Kidney (tissue), 14 donors: ENCODE data around the gene HOXB1. TPM values are rescaled to one million over a fixed set of nuclear protein-coding genes. Genes with fewer than 3 reads are reported as not detected.

ENCODE experiments used
- DNase-seq, 5 donors: peaks; one replicate each; pipeline ENCODE4 v3.0.0-alpha.2; 2013 to 2020
- FAIRE-seq: peaks from 2 replicates; lab custom pipeline; 2012; peaks lifted over from hg19 to GRCh38; lab: Jason Lieb, UNC
- H3K27ac ChIP-seq, 2 donors: one replicate each; pipeline ENCODE4 v1.7.0; 2013; ENCODE audit warnings: low read depth in 2 of 2, low read length in 2 of 2, inconsistent platforms in 1 of 2
- H3K27me3 ChIP-seq: one replicate; pipeline ENCODE4 v1.7.1; 2013; ENCODE audit warnings: low read length, inconsistent platforms; ENCODE audit not compliant: control insufficient read depth, insufficient read depth
- H3K36me3 ChIP-seq, 3 donors: one replicate each; pipeline versions ENCODE4 v1.7.0 to v1.7.1; 2013; ENCODE audit warnings: low read length in 3 of 3, control low read depth in 1 of 3, inconsistent platforms in 1 of 3; ENCODE audit not compliant: insufficient read depth in 3 of 3, control insufficient read depth in 2 of 3
- H3K4me1 ChIP-seq, 3 donors: one replicate each; pipeline versions ENCODE4 v1.7.0 to v1.7.1; 2013; ENCODE audit warnings: low read length in 3 of 3, inconsistent platforms in 1 of 3, low read depth in 1 of 3; ENCODE audit not compliant: control insufficient read depth in 2 of 3, insufficient read depth in 2 of 3
- H3K4me3 ChIP-seq, 3 donors: one replicate each; pipeline versions ENCODE4 v1.7.0 to v1.8.1; 2013; ENCODE audit warnings: low read length in 3 of 3, control low read depth in 1 of 3, inconsistent platforms in 1 of 3
- H3K9ac ChIP-seq, 3 donors: one replicate each; pipeline versions ENCODE4 v1.7.0 to v1.7.1; 2013; ENCODE audit warnings: low read length in 3 of 3, control low read depth in 1 of 3, inconsistent platforms in 1 of 3
- H3K9me3 ChIP-seq, 3 donors: one replicate each; pipeline versions ENCODE4 v1.7.0 to v1.7.1; 2013; ENCODE audit warnings: low read length in 3 of 3, control low read depth in 1 of 3, inconsistent platforms in 1 of 3; ENCODE audit not compliant: control insufficient read depth in 2 of 3, insufficient read depth in 1 of 3
- intact Hi-C: fragments of 100-400 bp; cut with DNase I; formaldehyde crosslinking; loops from one replicate; pipeline ENCODE4 v1.11.1; 2022
- polyA plus RNA-seq: library from polyadenylated mRNA; stranded (reverse); fragments of 350-450 nt; fragmentation: Illumina TruSeq; extraction: RNeasy Lipid Tissue Mini Kit (QIAGEN cat#74804); gene quantifications from one replicate; pipeline ENCODE4 v1.2.3, GENCODE V29; 2014; ENCODE audit warnings: low read depth, low replicate concordance; ENCODE audit not compliant: insufficient read depth
- total RNA-seq: library from RNA; stranded (reverse); fragmentation: NEBNext Ultra II Directional; extraction: Animal tissue kit (Norgen Biotek cat#: 25700); gene quantifications from one replicate; pipeline ENCODE4 v1.2.1, GENCODE V29; 2021
- TF ChIP-seq, protein P1 (sequence below): IDR thresholded peaks from 3 replicates; pipeline ENCODE4 v1.5.1; 2012; ENCODE audit warnings: mild to moderate bottlenecking, moderate library complexity, borderline replicate concordance; ENCODE audit not compliant: insufficient read depth; ENCODE audit errors: extremely low read depth
- donor health status: control.
- donor health status: control.
- donor health status: control.
- donor health status: control.
- donor health status: control.
- donor health status: DM: yes; HTN: yes; CAD: no.
- donor health status: Normal renal cell carcinoma (clear cell type).

The HOXB1 gene
- total and polyA plus RNA-seq, 2 donors from 2014 or later: not detected

DNA sequence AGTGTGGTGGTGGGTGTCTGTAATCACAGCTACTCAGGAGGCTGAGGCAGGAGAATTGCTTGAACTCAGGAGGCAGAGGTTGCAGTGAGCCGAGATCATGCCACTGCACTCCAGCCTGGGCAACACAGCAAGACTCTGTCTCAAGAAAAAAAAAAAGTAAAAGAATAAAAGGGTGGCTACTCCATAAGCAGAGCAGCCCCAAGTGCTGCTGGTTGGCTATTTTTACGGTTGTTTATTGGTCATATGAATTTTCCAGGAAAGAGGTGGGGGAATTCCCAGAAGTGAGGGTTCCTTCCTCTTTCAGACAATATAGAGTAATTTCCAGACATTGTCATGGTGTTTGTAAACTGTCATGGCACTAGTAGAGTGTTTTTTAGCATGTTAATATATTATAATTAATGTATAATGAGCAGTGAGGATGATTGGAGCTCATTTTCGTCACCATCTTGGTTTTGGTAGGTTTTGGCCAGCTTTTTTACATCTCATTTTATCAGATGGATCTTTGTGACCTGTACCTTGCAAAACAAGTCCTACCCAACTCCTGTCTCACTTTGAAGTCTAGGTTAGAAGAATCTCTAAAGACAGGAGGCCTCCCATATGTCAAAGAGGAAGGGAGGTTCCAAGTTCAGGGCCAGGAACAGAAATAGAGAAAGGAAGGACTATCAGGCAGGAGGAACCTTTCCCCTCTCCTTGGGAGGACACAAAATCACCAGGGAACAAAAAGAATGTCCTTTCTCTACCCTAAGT lies 39.1 kb downstream of the HOXB1 start:
- intact Hi-C loops: no loop called here
- DNase-seq (no peak), FAIRE-seq (no peak)
- peaks cover 0 to 13% (median 9%) of the 10 kb centered on the region in 3 donors for H3K4me1 ChIP-seq
- H3K9me3 ChIP-seq: no peaks in the 10 kb centered on the region
- H3K27me3 ChIP-seq: no peaks in the 10 kb centered on the region
- no peaks in the 10 kb centered on the region for H3K36me3 ChIP-seq
- no peak overlapping the region for H3K9ac ChIP-seq
- no peak overlapping the region for H3K27ac ChIP-seq
- no peak overlapping the region for H3K4me3 ChIP-seq
- TF ChIP-seq, protein P1, sequence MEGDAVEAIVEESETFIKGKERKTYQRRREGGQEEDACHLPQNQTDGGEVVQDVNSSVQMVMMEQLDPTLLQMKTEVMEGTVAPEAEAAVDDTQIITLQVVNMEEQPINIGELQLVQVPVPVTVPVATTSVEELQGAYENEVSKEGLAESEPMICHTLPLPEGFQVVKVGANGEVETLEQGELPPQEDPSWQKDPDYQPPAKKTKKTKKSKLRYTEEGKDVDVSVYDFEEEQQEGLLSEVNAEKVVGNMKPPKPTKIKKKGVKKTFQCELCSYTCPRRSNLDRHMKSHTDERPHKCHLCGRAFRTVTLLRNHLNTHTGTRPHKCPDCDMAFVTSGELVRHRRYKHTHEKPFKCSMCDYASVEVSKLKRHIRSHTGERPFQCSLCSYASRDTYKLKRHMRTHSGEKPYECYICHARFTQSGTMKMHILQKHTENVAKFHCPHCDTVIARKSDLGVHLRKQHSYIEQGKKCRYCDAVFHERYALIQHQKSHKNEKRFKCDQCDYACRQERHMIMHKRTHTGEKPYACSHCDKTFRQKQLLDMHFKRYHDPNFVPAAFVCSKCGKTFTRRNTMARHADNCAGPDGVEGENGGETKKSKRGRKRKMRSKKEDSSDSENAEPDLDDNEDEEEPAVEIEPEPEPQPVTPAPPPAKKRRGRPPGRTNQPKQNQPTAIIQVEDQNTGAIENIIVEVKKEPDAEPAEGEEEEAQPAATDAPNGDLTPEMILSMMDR: no peak

DNA sequence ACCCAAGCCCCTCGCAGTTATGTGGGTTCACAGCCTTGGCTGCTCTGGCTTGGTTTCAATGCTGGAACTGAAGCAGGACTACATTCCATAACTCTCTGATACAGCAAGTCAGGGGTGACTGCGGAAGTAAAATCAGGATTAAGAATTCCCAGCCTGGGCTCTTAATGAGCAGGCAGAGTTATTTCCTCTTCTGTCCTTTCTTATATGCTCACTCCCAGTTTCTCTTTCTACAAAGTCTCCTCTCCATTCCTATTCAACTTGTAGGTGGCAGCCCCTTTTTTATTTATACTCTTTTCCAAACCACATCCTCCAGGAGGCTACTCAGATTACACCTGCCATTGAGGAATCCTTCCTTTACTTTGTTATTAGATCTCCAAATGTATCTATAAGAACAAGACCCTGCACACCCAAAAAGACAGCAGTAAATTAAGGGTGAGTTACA lies 40.3 kb downstream of the HOXB1 start:
- no peaks in the 10 kb centered on the region for H3K36me3 ChIP-seq
- H3K27ac ChIP-seq: peak overlapping the region in 1 of 2 donors; percentile 33
- DNase-seq (peak in 3 of 5 donors; percentile 72 to 91 (median 85)), FAIRE-seq (no peak)
- no peak overlapping the region for H3K4me3 ChIP-seq
- intact Hi-C loops: no loop called here
- H3K9ac ChIP-seq: no peak overlapping the region
- no peaks in the 10 kb centered on the region for H3K9me3 ChIP-seq
- TF ChIP-seq, protein P1: no peak
- no peaks in the 10 kb centered on the region for H3K27me3 ChIP-seq
- H3K4me1 ChIP-seq: peaks cover 0 to 15% (median 9%) of the 10 kb centered on the region in 3 donors

DNA sequence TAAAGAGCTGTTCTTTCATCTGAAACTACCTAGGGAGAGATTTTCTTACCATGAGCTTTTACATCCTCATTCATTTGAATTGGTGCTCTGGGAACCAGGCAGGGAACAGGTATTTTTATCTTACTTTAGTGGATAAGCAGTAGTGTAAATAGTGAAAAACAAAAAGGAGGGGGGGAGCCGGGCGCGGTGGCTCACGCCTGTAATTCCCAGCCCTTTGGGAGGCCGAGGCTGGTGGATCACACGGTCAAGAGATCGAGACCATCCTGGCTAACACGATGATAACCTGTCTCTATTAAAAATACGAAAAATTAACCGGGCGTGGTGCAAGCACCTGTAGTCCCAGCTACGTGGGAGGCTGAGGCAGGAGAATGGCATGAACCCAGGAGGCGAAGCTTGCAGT lies 41.0 kb downstream of the HOXB1 start:
- intact Hi-C loops: no loop called here
- Histone ChIP-seq H3K27me3 (no peaks in the 10 kb centered on the region), H3K27ac (no peak overlapping the region), H3K4me1 (peaks cover 0 to 15% (median 9%) of the 10 kb centered on the region in 3 donors), H3K36me3 (no peaks in the 10 kb centered on the region), H3K9ac (no peak overlapping the region), H3K4me3 (no peak overlapping the region), H3K9me3 (no peaks in the 10 kb centered on the region)
- TF ChIP-seq, protein P1: no peak
- DNase-seq: no peak
- FAIRE-seq: no peak
